ENCODE results near the gene GALNS.

- no peak for TF ChIP-seq CTCF (IDR thresholded peaks at IDR 0.05)
- TF ChIP-seq POLR2A (IDR thresholded peaks at IDR 0.05) = no peak
- no peak for TF ChIP-seq POLR2AphosphoS5 (IDR thresholded peaks at IDR 0.05)
These were observed 36.2 kb downstream of the GALNS start for GRCh38 chr16:88820385-88821025.
